Stimulated activated CD8-positive, alpha-beta memory T cell treated with anti-CD3 and anti-CD28 coated beads, Interleukin-4, amount 100 ng/mL, for 4 hours (primary cell): Measurements from ENCODE around the gene OR2A1.
"Not testable (repeated sequence)": the region's sequence is repeated elsewhere in the genome, so short reads cannot be mapped to it uniquely, and the experiment has no call there.

Experiments used
- DNase-seq, 2 donors: peaks; one replicate each; pipeline ENCODE4 v3.0.0-alpha.2; 2020; ENCODE audit warnings: low read depth in 2 of 2, low spot score in 1 of 2

The OR2A1 gene

GRCh38 chr7:144321677-144322206 is 9.5 kb downstream of the OR2A1 start:
- not testable (repeated sequence) for DNase-seq

GRCh38 chr7:144323359-144323758 is 11.1 kb downstream of the OR2A1 start:
- not testable (repeated sequence) for DNase-seq

GRCh38 chr7:144325868-144326267 is 13.6 kb downstream of the OR2A1 start:
- DNase-seq: not testable (repeated sequence)

GRCh38 chr7:144330044-144330443 is 17.8 kb downstream of the OR2A1 start:
- not testable (repeated sequence) for DNase-seq

GRCh38 chr7:144331221-144331995 is 19.2 kb downstream of the OR2A1 start:
- DNase-seq: not testable (repeated sequence)

- DNase-seq: not testable (repeated sequence)
Measured at GRCh38 chr7:144331996-144332288, 19.7 kb downstream of the OR2A1 start.

GRCh38 chr7:144348625-144349024 is 36.4 kb downstream of the OR2A1 start:
- not testable (repeated sequence) for DNase-seq

GRCh38 chr7:144351667-144352066 is 39.4 kb downstream of the OR2A1 start:
- not testable (repeated sequence) for DNase-seq

- DNase-seq: not testable (repeated sequence)
Measured at GRCh38 chr7:144355176-144355822, 43.1 kb downstream of the OR2A1 start, which contains the start of gene ARHGEF5. Gene ARHGEF5, plus strand, starts transcription at chr7:144355402. Its CDS starts 7,268 bp downstream, at chr7:144362670.

GRCh38 chr7:144356185-144356584 is 44.0 kb downstream of the OR2A1 start:
- DNase-seq: not testable (repeated sequence)

GRCh38 chr7:144356860-144357259 is 44.6 kb downstream of the OR2A1 start:
- DNase-seq: not testable (repeated sequence)

GRCh38 chr7:144362061-144362460 is 49.8 kb downstream of the OR2A1 start:
- not testable (repeated sequence) for DNase-seq

GRCh38 chr7:144365523-144365922 is 53.3 kb downstream of the OR2A1 start:
- DNase-seq: not testable (repeated sequence)

- not testable (repeated sequence) for DNase-seq
Measured at GRCh38 chr7:144367250-144367649, 55.0 kb downstream of the OR2A1 start.

GRCh38 chr7:144369221-144369620 is 57.0 kb downstream of the OR2A1 start:
- not testable (repeated sequence) for DNase-seq
